Gastrocnemius medialis (tissue), 4 donors: ENCODE data around the gene RHCE.

ENCODE experiments used
- POLR2A ChIP-seq, 2 donors: fragments of 450-650 bp; IDR thresholded peaks; one replicate each; pipeline ENCODE4 v1.6.1; 2017; ENCODE audit warnings: antibody characterized with exemption in 2 of 2, mild to moderate bottlenecking in 2 of 2, moderate library complexity in 2 of 2
- TF ChIP-seq, protein P1 (sequence below), 5 experiments: fragments of 450-650 bp in 3 of 5; fragments of 200-600 bp in 2 of 5; sonication (generic) in 2 of 5; IDR thresholded peaks in 4 of 5; conservative IDR thresholded peaks in 1 of 5; 1 replicate in 4 of 5; 2 replicates in 1 of 5; pipeline ENCODE4 v1.5.1; 2016 to 2019; ENCODE audit warnings: antibody characterized with exemption in 5 of 5, mild to moderate bottlenecking in 3 of 5, moderate library complexity in 3 of 5

DNA sequence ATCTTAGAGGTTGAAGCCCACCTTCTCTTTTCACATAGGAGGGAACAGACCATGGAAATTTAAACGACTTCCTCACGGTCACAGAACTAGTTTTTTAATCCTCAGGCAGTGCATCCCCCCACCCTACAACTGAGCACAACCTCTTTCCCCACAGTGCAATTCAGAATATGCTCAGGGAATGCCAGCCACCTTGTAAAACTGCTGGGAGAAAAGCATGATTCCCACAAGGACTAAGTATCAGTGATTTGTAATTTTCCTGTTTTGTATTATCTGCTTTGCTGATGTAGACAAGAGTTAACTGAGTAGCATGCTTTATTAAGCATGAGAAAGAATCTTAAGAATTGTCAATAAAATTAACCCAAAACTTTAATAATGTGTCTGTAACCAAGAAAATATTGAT lies 58.7 kb downstream of the RHCE start:
- TF ChIP-seq, protein P1, sequence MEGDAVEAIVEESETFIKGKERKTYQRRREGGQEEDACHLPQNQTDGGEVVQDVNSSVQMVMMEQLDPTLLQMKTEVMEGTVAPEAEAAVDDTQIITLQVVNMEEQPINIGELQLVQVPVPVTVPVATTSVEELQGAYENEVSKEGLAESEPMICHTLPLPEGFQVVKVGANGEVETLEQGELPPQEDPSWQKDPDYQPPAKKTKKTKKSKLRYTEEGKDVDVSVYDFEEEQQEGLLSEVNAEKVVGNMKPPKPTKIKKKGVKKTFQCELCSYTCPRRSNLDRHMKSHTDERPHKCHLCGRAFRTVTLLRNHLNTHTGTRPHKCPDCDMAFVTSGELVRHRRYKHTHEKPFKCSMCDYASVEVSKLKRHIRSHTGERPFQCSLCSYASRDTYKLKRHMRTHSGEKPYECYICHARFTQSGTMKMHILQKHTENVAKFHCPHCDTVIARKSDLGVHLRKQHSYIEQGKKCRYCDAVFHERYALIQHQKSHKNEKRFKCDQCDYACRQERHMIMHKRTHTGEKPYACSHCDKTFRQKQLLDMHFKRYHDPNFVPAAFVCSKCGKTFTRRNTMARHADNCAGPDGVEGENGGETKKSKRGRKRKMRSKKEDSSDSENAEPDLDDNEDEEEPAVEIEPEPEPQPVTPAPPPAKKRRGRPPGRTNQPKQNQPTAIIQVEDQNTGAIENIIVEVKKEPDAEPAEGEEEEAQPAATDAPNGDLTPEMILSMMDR (IDR thresholded peaks at IDR 0.05 in 4 of 5, conservative IDR thresholded peaks at IDR 0.05 in 1 of 5), result no peak
- TF ChIP-seq POLR2A (IDR thresholded peaks at IDR 0.05), result no peak
